NCI-H1092 treated with DMSO at 0.1 percent for 48 hours (cell line): Measurements from ENCODE around the gene STOML1.
"Not testable (repeated sequence)": the region's sequence is repeated elsewhere in the genome, so short reads cannot be mapped to it uniquely, and the experiment has no call there.

ENCODE experiments used
- DNase-seq: peaks from one replicate; lab custom pipeline; 2025; lab: John Stamatoyannopoulos, UW

The STOML1 gene

GRCh38 chr15:73946046-73946721, 45.9 kb downstream of the STOML1 start:
- no peak for DNase-seq

GRCh38 chr15:73945130-73945508, 47.0 kb downstream of the STOML1 start:
- DNase-seq = no peak

- DNase-seq = no peak
These were observed 47.6 kb downstream of the STOML1 start for GRCh38 chr15:73944161-73945129.

- no peak for DNase-seq
These were observed 49.3 kb downstream of the STOML1 start for GRCh38 chr15:73942751-73943270.

- DNase-seq = no peak
These were observed 50.0 kb downstream of the STOML1 start for GRCh38 chr15:73941871-73942635.

- no peak for DNase-seq
These were observed 50.6 kb downstream of the STOML1 start for GRCh38 chr15:73941449-73941848.

GRCh38 chr15:73941044-73941443, 51.1 kb downstream of the STOML1 start:
- no peak for DNase-seq

- DNase-seq = no peak
These were observed 51.8 kb downstream of the STOML1 start for GRCh38 chr15:73940061-73940981.

GRCh38 chr15:73939138-73939537, 53.0 kb downstream of the STOML1 start:
- no peak for DNase-seq

GRCh38 chr15:73938516-73938915, 53.6 kb downstream of the STOML1 start:
- not testable (repeated sequence) for DNase-seq

GRCh38 chr15:73937726-73938125, 54.4 kb downstream of the STOML1 start:
- DNase-seq = no peak

- DNase-seq = no peak
These were observed 54.8 kb downstream of the STOML1 start for GRCh38 chr15:73937296-73937695.

- no peak for DNase-seq
These were observed 55.4 kb downstream of the STOML1 start for GRCh38 chr15:73936588-73937290.

- DNase-seq = no peak
These were observed 55.9 kb downstream of the STOML1 start for GRCh38 chr15:73936181-73936580.

GRCh38 chr15:73935547-73935946, 56.5 kb downstream of the STOML1 start:
- no peak for DNase-seq

- DNase-seq = no peak
These were observed 57.8 kb downstream of the STOML1 start for GRCh38 chr15:73934281-73934680.

- DNase-seq = no peak
These were observed 59.5 kb downstream of the STOML1 start for GRCh38 chr15:73932381-73933191.

GRCh38 chr15:73931441-73931840, 60.7 kb downstream of the STOML1 start:
- DNase-seq = no peak

GRCh38 chr15:73930790-73931281, 61.3 kb downstream of the STOML1 start:
- DNase-seq = no peak
